Measurements from ENCODE around the gene PI4KA.
"Not testable (repeated sequence)": the region's sequence is repeated elsewhere in the genome, so short reads cannot be mapped to it uniquely, and the experiment has no call there.

The PI4KA gene

DNA sequence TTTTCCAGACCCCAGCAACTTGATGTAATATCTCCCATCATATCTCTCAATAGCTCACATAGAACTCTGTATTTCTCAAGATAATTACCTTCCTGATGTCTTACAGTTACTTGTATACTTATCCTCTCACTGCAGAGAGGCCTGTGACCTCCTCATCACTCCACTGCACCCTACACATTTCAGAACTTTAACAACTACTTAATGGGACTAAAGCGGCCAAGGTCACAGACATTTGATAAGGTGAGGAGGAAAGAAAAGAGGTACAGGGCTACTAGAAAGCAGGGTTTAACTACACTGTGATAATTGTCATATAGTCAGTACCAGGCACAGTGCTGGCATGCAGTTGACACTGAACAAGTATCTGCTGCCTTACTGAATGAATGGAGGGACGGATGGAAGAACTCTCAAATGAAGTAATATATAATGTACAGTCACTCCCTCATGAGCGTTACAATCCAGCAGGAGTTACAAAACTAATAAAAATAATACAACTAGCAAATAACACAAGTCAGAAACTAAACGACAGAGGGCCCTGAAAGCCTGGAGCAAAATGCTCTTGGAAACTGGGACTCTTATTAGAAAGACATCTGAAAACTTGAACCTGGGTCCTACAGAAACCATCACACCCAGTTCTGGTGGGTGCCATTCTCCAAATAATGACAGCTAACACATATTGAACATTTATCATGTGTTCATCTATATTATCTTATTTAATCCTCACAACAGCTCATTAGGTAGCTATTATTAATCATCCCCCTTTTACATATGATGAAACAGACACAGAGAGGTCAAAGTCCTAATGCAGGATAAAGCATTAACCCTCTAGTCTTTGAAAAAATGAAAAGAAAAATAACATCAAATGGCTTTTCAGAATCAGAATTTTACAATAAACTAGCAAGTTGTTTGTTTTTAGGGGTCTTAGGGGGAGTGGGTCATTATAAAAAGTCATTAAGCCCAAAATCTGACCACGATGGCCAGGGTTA is 14.3 kb downstream of the PI4KA start:
- TF ChIP-seq, protein P1, sequence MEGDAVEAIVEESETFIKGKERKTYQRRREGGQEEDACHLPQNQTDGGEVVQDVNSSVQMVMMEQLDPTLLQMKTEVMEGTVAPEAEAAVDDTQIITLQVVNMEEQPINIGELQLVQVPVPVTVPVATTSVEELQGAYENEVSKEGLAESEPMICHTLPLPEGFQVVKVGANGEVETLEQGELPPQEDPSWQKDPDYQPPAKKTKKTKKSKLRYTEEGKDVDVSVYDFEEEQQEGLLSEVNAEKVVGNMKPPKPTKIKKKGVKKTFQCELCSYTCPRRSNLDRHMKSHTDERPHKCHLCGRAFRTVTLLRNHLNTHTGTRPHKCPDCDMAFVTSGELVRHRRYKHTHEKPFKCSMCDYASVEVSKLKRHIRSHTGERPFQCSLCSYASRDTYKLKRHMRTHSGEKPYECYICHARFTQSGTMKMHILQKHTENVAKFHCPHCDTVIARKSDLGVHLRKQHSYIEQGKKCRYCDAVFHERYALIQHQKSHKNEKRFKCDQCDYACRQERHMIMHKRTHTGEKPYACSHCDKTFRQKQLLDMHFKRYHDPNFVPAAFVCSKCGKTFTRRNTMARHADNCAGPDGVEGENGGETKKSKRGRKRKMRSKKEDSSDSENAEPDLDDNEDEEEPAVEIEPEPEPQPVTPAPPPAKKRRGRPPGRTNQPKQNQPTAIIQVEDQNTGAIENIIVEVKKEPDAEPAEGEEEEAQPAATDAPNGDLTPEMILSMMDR (IDR thresholded peaks at IDR 0.05; ENCODE audit: unreplicated experiment in 3 of 3), result no peak
- no peak overlapping the region for H3K27ac Mint-ChIP-seq
- H3K4me3 Mint-ChIP-seq, result no peak overlapping the region
- H3K36me3 Mint-ChIP-seq (ENCODE audit: low read depth), result no peaks in the 10 kb centered on the region
- H3K4me1 Mint-ChIP-seq, result no peaks in the 10 kb centered on the region
- H3K9me3 Mint-ChIP-seq, result no peaks in the 10 kb centered on the region
- no peaks in the 10 kb centered on the region for H3K27me3 Mint-ChIP-seq (ENCODE audit: low read depth)

DNA sequence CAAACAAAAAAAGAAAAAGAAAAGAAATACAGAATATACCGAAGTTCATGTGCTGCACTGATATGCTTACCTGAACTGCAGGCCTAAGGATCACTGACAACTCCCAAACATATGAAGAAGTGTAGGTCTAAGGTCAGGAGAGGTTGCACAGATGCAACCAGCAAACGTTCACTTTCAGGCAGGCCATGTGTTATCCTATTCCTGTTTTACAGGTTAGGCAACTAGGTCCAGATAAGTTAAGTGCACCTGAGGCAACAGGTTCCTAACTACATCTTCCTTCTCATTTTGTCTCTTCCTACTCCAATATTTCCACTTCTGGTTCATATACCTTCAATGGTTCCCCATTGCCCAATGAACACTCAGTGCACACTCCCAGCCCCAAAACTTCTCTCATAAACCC is 15.1 kb downstream of the PI4KA start:
- Mint-ChIP-seq H3K27me3 (ENCODE audit: low read depth) (no peaks in the 10 kb centered on the region), H3K36me3 (ENCODE audit: low read depth) (no peaks in the 10 kb centered on the region), H3K4me3 (no peak overlapping the region), H3K4me1 (no peaks in the 10 kb centered on the region), H3K27ac (no peak overlapping the region), H3K9me3 (no peaks in the 10 kb centered on the region)
- TF ChIP-seq, protein P1 (IDR thresholded peaks at IDR 0.05; ENCODE audit: unreplicated experiment in 3 of 3), result no peak

DNA sequence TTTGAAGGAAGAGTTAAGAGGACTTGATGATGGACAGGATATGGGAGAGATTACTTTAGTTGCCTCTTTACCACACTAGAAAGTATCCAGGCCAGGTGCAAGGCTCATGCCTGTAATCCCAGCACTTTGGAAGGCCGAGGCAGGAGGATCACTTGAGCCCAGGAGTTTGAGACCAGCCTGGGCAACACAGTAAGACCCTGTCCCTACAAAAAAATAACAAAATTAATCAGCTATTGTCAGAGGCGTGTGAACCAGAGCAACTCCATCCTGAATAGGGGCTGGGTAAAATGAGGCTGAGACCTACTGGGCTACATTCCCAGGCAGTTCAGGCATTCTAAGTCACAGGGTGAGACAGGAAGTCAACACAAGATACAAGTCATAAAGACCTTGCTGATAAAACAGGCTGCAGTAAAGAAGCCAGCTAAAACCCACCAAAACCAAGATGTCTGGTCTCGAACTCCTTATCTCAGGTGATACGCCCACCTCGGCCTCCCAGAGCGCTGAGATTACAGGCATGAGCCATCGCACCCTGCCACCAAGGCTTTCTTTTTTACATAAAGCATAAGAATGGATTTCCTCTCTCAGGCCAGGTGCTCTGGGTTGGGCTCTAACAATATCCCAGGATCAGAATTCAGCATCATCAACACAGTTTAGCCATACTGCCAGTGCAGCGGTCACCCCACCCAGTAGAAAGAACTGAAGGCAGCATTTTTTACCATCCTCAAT is 17.8 kb downstream of the PI4KA start:
- TF ChIP-seq, protein P1 (IDR thresholded peaks at IDR 0.05; ENCODE audit: unreplicated experiment in 3 of 3), result no peak
- H3K27me3 Mint-ChIP-seq (ENCODE audit: low read depth), result no peaks in the 10 kb centered on the region
- H3K27ac Mint-ChIP-seq, result no peak overlapping the region
- no peaks in the 10 kb centered on the region for H3K36me3 Mint-ChIP-seq (ENCODE audit: low read depth)
- H3K4me1 Mint-ChIP-seq, result no peaks in the 10 kb centered on the region
- H3K4me3 Mint-ChIP-seq, result no peak overlapping the region
- no peaks in the 10 kb centered on the region for H3K9me3 Mint-ChIP-seq

DNA sequence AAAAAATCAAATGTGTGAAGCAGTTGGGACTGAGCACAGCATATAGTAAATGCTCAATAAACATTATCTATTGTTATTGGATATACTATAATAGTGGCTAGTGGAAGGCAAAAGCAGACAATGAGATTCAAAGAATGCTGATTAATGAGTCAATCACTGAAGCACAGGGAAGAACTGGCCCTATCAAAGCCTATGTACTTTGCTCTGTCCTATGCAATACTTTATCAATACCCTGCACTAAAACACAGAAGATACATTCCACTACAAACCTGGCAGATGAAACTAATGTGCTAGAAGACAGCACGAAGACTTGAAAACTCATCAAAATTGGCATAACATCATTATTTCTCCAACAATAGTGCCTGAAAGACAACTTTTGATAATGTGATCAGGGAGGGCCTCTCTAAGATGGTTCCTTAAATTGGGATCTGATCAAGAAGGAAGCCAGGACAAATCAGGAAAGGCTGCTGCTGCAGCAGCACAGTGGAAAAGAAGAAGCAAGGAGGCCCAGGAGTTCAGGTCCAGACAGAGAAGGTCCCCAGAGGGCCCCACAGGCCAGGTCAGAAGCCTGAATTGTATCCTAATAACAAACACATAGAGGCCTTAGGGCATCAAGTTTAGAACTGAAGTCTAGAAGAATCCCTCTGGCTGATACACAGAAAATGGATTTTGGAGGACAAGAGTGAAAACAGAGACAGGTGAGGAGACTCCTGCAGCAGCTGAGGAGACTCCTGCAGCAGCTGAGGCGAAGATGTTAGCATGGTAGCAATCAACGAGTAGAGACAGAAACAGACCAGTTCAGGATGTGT is 18.6 kb downstream of the PI4KA start:
- no peak overlapping the region for H3K27ac Mint-ChIP-seq
- no peak overlapping the region for H3K4me3 Mint-ChIP-seq
- peaks cover 2% of the 10 kb centered on the region for H3K36me3 Mint-ChIP-seq (ENCODE audit: low read depth)
- H3K27me3 Mint-ChIP-seq (ENCODE audit: low read depth), result no peaks in the 10 kb centered on the region
- H3K9me3 Mint-ChIP-seq, result no peaks in the 10 kb centered on the region
- TF ChIP-seq, protein P1 (IDR thresholded peaks at IDR 0.05; ENCODE audit: unreplicated experiment in 3 of 3), result no peak
- H3K4me1 Mint-ChIP-seq, result no peaks in the 10 kb centered on the region

DNA sequence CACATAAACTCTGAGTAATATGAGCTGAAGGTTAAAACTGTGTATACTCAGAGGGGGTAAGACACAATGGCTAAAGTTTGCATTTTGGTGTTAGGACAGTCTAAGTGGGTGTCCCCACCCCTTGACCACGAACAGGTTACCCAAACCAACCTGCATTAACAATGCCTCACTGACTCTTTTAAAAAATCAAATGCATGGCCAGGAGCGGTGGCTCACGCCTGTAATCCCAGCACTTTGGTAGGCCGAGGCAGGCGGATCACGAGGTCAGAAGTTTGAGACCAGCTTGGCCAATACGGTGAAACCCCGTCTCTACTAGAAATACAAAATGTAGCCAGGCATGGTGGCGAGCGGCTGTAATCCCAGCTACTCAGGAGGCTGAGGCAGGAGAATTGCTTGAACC is 19.3 kb downstream of the PI4KA start:
- H3K9me3 Mint-ChIP-seq; H3K4me1 Mint-ChIP-seq; H3K27me3 Mint-ChIP-seq (ENCODE audit: low read depth); H3K27ac Mint-ChIP-seq; H3K4me3 Mint-ChIP-seq; H3K36me3 Mint-ChIP-seq (ENCODE audit: low read depth): not testable (repeated sequence)

Measured in nephron (organoid).